Stimulated activated CD4-positive, alpha-beta T cell treated with anti-CD3 and anti-CD28 coated beads, Interleukin-1b, Interleukin-23, amount 100 ng/mL, for 24 hours (primary cell): ENCODE results near the gene PPP6R3.

Source experiments
- DNase-seq, 4 experiments: peaks; one replicate each; pipeline ENCODE4 v3.0.0-alpha.2; 2020; ENCODE audit warnings: low read depth in 4 of 4, low spot score in 1 of 4

PPP6R3 gene

GRCh38 chr11:68661697-68662603 is 201.4 kb downstream of the PPP6R3 start:
- no peak for DNase-seq

- DNase-seq = no peak
Measured at GRCh38 chr11:68663482-68664010, 203.0 kb downstream of the PPP6R3 start.

- no peak for DNase-seq
Measured at GRCh38 chr11:68664141-68664540, 203.6 kb downstream of the PPP6R3 start.

GRCh38 chr11:68664906-68665305 is 204.4 kb downstream of the PPP6R3 start:
- no peak for DNase-seq
